ENCODE results near the gene CALM1. TPM values are rescaled to one million over a fixed set of nuclear protein-coding genes. Genes with fewer than 3 reads are reported as not detected.

The CALM1 gene
- total RNA-seq, 2 donors from 2014 or later: 423 to 503 TPM

- DNase-seq: peak; percentile 86
- no peak overlapping the region for H3K4me3 Mint-ChIP-seq
Measured at GRCh38 chr14:90445011-90445410, 48.2 kb downstream of the CALM1 start.

GRCh38 chr14:90446405-90446804, 49.6 kb downstream of the CALM1 start:
- Histone ChIP-seq H3K4me1 (ENCODE audit: control insufficient read depth, insufficient read depth, low read length) (no peaks in the 10 kb centered on the region), H3K4me3 (ENCODE audit: low read length) (no peak overlapping the region), H3K9ac (ENCODE audit: extremely low read depth, low read length, poor library complexity, severe bottlenecking) (no peak overlapping the region), H3K9me3 (ENCODE audit: control insufficient read depth, low read length) (peaks cover 10% of the 10 kb centered on the region), H3K36me3 (ENCODE audit: control insufficient read depth, insufficient read depth, low read length) (no peaks in the 10 kb centered on the region), H3K27ac (ENCODE audit: low read depth, low read length) (no peak overlapping the region), H3K27me3 (ENCODE audit: control insufficient read depth, insufficient read depth, low read length, poor library complexity, severe bottlenecking) (no peaks in the 10 kb centered on the region)
- DNase-seq: peak; percentile 22
- WGBS, 2 experiments (ENCODE audit: insufficient coverage in 1 of 2, insufficient read length in 1 of 2): 91 to 95% methylated on average over 2 to 4 of the region's 4 CpGs
- no peaks in the 10 kb centered on the region for H3K36me3 Mint-ChIP-seq (ENCODE audit: low read depth)
- no peak for TF ChIP-seq CTCF (conservative IDR thresholded peaks at IDR 0.05)
- peaks cover 14% of the 10 kb centered on the region for H3K4me1 Mint-ChIP-seq
- H3K4me3 Mint-ChIP-seq: no peak overlapping the region
- peaks cover under 1% of the 10 kb centered on the region for H3K27me3 Mint-ChIP-seq (ENCODE audit: insufficient read depth)
- H3K27ac Mint-ChIP-seq: no peak overlapping the region
- peaks cover 11% of the 10 kb centered on the region for H3K9me3 Mint-ChIP-seq

More at GRCh38 chr14:90445011-90445410, 48.2 kb downstream of the CALM1 start:
- H3K4me1 ChIP-seq (ENCODE audit: control insufficient read depth, insufficient read depth, low read length): no peaks in the 10 kb centered on the region
- H3K36me3 ChIP-seq (ENCODE audit: control insufficient read depth, insufficient read depth, low read length): no peaks in the 10 kb centered on the region
- Mint-ChIP-seq H3K27ac (no peak overlapping the region), H3K9me3 (peaks cover 11% of the 10 kb centered on the region), H3K27me3 (ENCODE audit: insufficient read depth) (no peaks in the 10 kb centered on the region), H3K4me1 (peaks cover 14% of the 10 kb centered on the region), H3K36me3 (ENCODE audit: low read depth) (no peaks in the 10 kb centered on the region)
- H3K4me3 ChIP-seq (ENCODE audit: low read length): no peak overlapping the region
- H3K9me3 ChIP-seq (ENCODE audit: control insufficient read depth, low read length): peaks cover 10% of the 10 kb centered on the region
- H3K27me3 ChIP-seq (ENCODE audit: control insufficient read depth, insufficient read depth, low read length, poor library complexity, severe bottlenecking): no peaks in the 10 kb centered on the region
- 90% methylated on average over 4 of the region's 4 CpGs for WGBS, 2 experiments (ENCODE audit: insufficient coverage in 1 of 2, insufficient read length in 1 of 2)
- no peak for TF ChIP-seq CTCF (conservative IDR thresholded peaks at IDR 0.05)
- H3K27ac ChIP-seq (ENCODE audit: low read depth, low read length): no peak overlapping the region
- H3K9ac ChIP-seq (ENCODE audit: extremely low read depth, low read length, poor library complexity, severe bottlenecking): no peak overlapping the region

- WGBS, 2 experiments (ENCODE audit: insufficient coverage in 1 of 2, insufficient read length in 1 of 2): 93 to 99% methylated on average over 8 to 9 of the region's 9 CpGs
- Histone ChIP-seq H3K27me3 (ENCODE audit: control insufficient read depth, insufficient read depth, low read length, poor library complexity, severe bottlenecking) (no peaks in the 10 kb centered on the region), H3K9me3 (ENCODE audit: control insufficient read depth, low read length) (peaks cover 10% of the 10 kb centered on the region), H3K4me3 (ENCODE audit: low read length) (no peak overlapping the region), H3K36me3 (ENCODE audit: control insufficient read depth, insufficient read depth, low read length) (no peaks in the 10 kb centered on the region), H3K4me1 (ENCODE audit: control insufficient read depth, insufficient read depth, low read length) (no peaks in the 10 kb centered on the region), H3K27ac (ENCODE audit: low read depth, low read length) (no peak overlapping the region), H3K9ac (ENCODE audit: extremely low read depth, low read length, poor library complexity, severe bottlenecking) (no peak overlapping the region)
- TF ChIP-seq CTCF (conservative IDR thresholded peaks at IDR 0.05): peak; percentile 25
- Mint-ChIP-seq H3K9me3 (peaks cover 11% of the 10 kb centered on the region), H3K27ac (no peak overlapping the region), H3K27me3 (ENCODE audit: insufficient read depth) (peaks cover 5% of the 10 kb centered on the region), H3K36me3 (ENCODE audit: low read depth) (no peaks in the 10 kb centered on the region), H3K4me1 (peaks cover 9% of the 10 kb centered on the region), H3K4me3 (no peak overlapping the region)
- DNase-seq: peak; percentile 45
Measured at GRCh38 chr14:90447720-90448497, 51.1 kb downstream of the CALM1 start.

Measured in endodermal cell (in vitro differentiated cells).